ENCODE results near the gene PCDHA8. TPM values are rescaled to one million over a fixed set of nuclear protein-coding genes. Genes with fewer than 3 reads are reported as not detected.
"Not testable (repeated sequence)": the region's sequence is repeated elsewhere in the genome, so short reads cannot be mapped to it uniquely, and the experiment has no call there.

Gene PCDHA8
- polyA plus RNA-seq, 1 donor, result 0.17 TPM

GRCh38 chr5:140875085-140876065 is 34.4 kb downstream of the PCDHA8 start, which contains the start of gene PCDHA12:
Gene PCDHA12 (plus strand): TSS chr5:140875308. CDS start chr5:140875473, 165 bp downstream.
- no peak for DNase-seq

- DNase-seq, result not testable (repeated sequence)
Observed at GRCh38 chr5:140876541-140877261, 35.7 kb downstream of the PCDHA8 start.

GRCh38 chr5:140877262-140877581 is 36.2 kb downstream of the PCDHA8 start:
- no peak for DNase-seq

GRCh38 chr5:140881889-140882590 is 41.1 kb downstream of the PCDHA8 start, which contains the start of gene PCDHA13:
Gene PCDHA13 (plus strand): TSS chr5:140882124. CDS start chr5:140882269, 145 bp downstream.
- DNase-seq, result no peak

GRCh38 chr5:140882591-140882899 is 41.6 kb downstream of the PCDHA8 start:
- DNase-seq, result no peak

GRCh38 chr5:140883373-140883772 is 42.4 kb downstream of the PCDHA8 start:
- DNase-seq, result no peak

- no peak for DNase-seq
Observed at GRCh38 chr5:140883927-140884697, 43.1 kb downstream of the PCDHA8 start.

Other genes starting within 250 kb of the PCDHA8 start
- gene CD14, start 208.0 kb upstream of the PCDHA8 start, polyA plus RNA-seq (ENCODE audit: insufficient read length), result 5.6 TPM
- gene TMCO6, start 201.7 kb upstream of the PCDHA8 start, polyA plus RNA-seq (ENCODE audit: insufficient read length), result 19.8 TPM
- 69.0 TPM for gene NDUFA2, start 193.6 kb upstream of the PCDHA8 start, polyA plus RNA-seq (ENCODE audit: insufficient read length)
- 170 TPM for gene IK, start 193.4 kb upstream of the PCDHA8 start, polyA plus RNA-seq (ENCODE audit: insufficient read length)
- gene WDR55, start 176.3 kb upstream of the PCDHA8 start, polyA plus RNA-seq (ENCODE audit: insufficient read length), result 19.6 TPM
- 0.35 TPM for gene DND1, start 167.6 kb upstream of the PCDHA8 start, polyA plus RNA-seq (ENCODE audit: insufficient read length)
- gene HARS1, start 149.8 kb upstream of the PCDHA8 start, polyA plus RNA-seq (ENCODE audit: insufficient read length), result 83.4 TPM
- gene HARS2, start 149.7 kb upstream of the PCDHA8 start, polyA plus RNA-seq (ENCODE audit: insufficient read length), result 61.0 TPM
- gene ZMAT2, start 140.7 kb upstream of the PCDHA8 start, polyA plus RNA-seq (ENCODE audit: insufficient read length), result 124 TPM
- gene PCDHA1, start 55.0 kb upstream of the PCDHA8 start, polyA plus RNA-seq (ENCODE audit: insufficient read length), result not detected
- gene PCDHA2, start 46.3 kb upstream of the PCDHA8 start, polyA plus RNA-seq (ENCODE audit: insufficient read length), result 0.20 TPM
- 0.47 TPM for gene PCDHA3, start 40.1 kb upstream of the PCDHA8 start, polyA plus RNA-seq (ENCODE audit: insufficient read length)
- gene PCDHA4, start 34.1 kb upstream of the PCDHA8 start, polyA plus RNA-seq (ENCODE audit: insufficient read length), result 1.00 TPM
- gene PCDHA5, start 19.6 kb upstream of the PCDHA8 start, polyA plus RNA-seq (ENCODE audit: insufficient read length), result 0.18 TPM
- 0.38 TPM for gene PCDHA6, start 13.2 kb upstream of the PCDHA8 start, polyA plus RNA-seq (ENCODE audit: insufficient read length)
- 0.35 TPM for gene PCDHA7, start 6.9 kb upstream of the PCDHA8 start, polyA plus RNA-seq (ENCODE audit: insufficient read length)
- 0.03 TPM for gene PCDHA9, start 7.2 kb downstream of the PCDHA8 start, polyA plus RNA-seq (ENCODE audit: insufficient read length)
- gene PCDHA10, start 14.7 kb downstream of the PCDHA8 start, polyA plus RNA-seq (ENCODE audit: insufficient read length), result 0.62 TPM
- 0.52 TPM for gene PCDHA11, start 27.8 kb downstream of the PCDHA8 start, polyA plus RNA-seq (ENCODE audit: insufficient read length)
- 0.23 TPM for gene PCDHA12, start 34.1 kb downstream of the PCDHA8 start, polyA plus RNA-seq (ENCODE audit: insufficient read length)
- not detected for gene PCDHA13, start 40.9 kb downstream of the PCDHA8 start, polyA plus RNA-seq (ENCODE audit: insufficient read length)
- gene PCDHAC1, start 85.1 kb downstream of the PCDHA8 start, polyA plus RNA-seq (ENCODE audit: insufficient read length), result 0.13 TPM
- 0.93 TPM for gene PCDHAC2, start 125.3 kb downstream of the PCDHA8 start, polyA plus RNA-seq (ENCODE audit: insufficient read length)
- gene PCDHB1, start 210.2 kb downstream of the PCDHA8 start, polyA plus RNA-seq (ENCODE audit: insufficient read length), result 0.13 TPM

Data from left kidney (tissue), 2 donors.